Heart right ventricle (tissue), 16 donors: ENCODE data around the gene SFTPB. TPM values are rescaled to one million over a fixed set of nuclear protein-coding genes. Genes with fewer than 3 reads are reported as not detected.

ENCODE experiments used
- ATAC-seq, 8 donors: fragments of 200-7000 bp; cut with Tn5 transposase; one replicate each; pipeline ENCODE4 v1.9.1; 2020; ENCODE audit warnings: mild to moderate bottlenecking in 8 of 8, moderate library complexity in 8 of 8, moderate number of reproducible peaks in 1 of 8
- DNase-seq, 2 donors: peaks; one replicate each; pipeline ENCODE4 v3.0.0-alpha.2; 2020
- H3K27ac ChIP-seq, 10 donors: fragments of 200-600 bp; sonication (generic) in 2 of 10; one replicate each; pipeline versions ENCODE4 v1.5.0 to v1.8.0; 2020 to 2022; ENCODE audit warnings: mild to moderate bottlenecking in 3 of 10
- H3K27me3 ChIP-seq, 7 donors: fragments of 200-600 bp; one replicate each; pipeline ENCODE4 v1.8.0; 2021 to 2022; ENCODE audit warnings: mild to moderate bottlenecking in 2 of 7
- H3K36me3 ChIP-seq, 9 donors: fragments of 200-600 bp; sonication (generic) in 1 of 9; one replicate each; pipeline versions ENCODE4 v1.5.0 to v1.8.0; 2020 to 2022; ENCODE audit warnings: mild to moderate bottlenecking in 2 of 9
- H3K4me1 ChIP-seq, 9 donors: fragments of 200-600 bp; sonication (generic) in 1 of 9; one replicate each; pipeline versions ENCODE4 v1.5.0 to v1.8.0; 2020 to 2022; ENCODE audit warnings: mild to moderate bottlenecking in 4 of 9
- H3K4me3 ChIP-seq, 10 donors: fragments of 200-600 bp; sonication (generic) in 2 of 10; one replicate each; pipeline versions ENCODE4 v1.5.0 to v1.8.0; 2020 to 2022; ENCODE audit warnings: mild to moderate bottlenecking in 7 of 10, moderate library complexity in 2 of 10
- H3K9me3 ChIP-seq, 11 donors: fragments of 200-600 bp in 10 of 11; sonication (generic) in 2 of 11; one replicate each; pipeline versions ENCODE4 v1.5.0 to v1.8.0; 2013 to 2022; ENCODE audit warnings: mild to moderate bottlenecking in 2 of 11, control low read depth in 1 of 11, moderate library complexity in 1 of 11
- WGBS, 2 donors: extraction: QIAGEN DNeasy Blood & Tissue Kit; methylation state at CpG; one replicate each; pipeline ENCODE4 v1.1.7; 2013; ENCODE audit warnings: inconsistent platforms in 1 of 2; 5-methylcytosine and 5-hydroxymethylcytosine counted together
- intact Hi-C, 10 donors: fragments of 100-400 bp; cut with DNase I; formaldehyde crosslinking; loops; one replicate each; pipeline versions ENCODE4 v1.11.1 to v1.14.2; 2022
- polyA plus RNA-seq, 2 donors: library from polyadenylated mRNA; stranded (reverse); fragments of 200-250 nt; gene quantifications; one replicate each; pipeline ENCODE4 v1.2.3, GENCODE V29; 2013
- total RNA-seq, 10 donors: library from RNA; stranded (reverse); fragmentation: NEBNext Ultra II Directional in 3 of 10; extraction: Animal tissue kit (Norgen Biotek cat#: 25700) in 3 of 10; gene quantifications; one replicate each; pipeline versions ENCODE4 v1.2.1 to v1.2.4, GENCODE V29; 2021 to 2023
- TF ChIP-seq, protein P1 (sequence below), 9 donors: fragments of 200-600 bp; sonication (generic) in 2 of 9; IDR thresholded peaks; one replicate each; pipeline versions ENCODE4 v1.5.0 to v1.8.0; 2021 to 2022; ENCODE audit warnings: antibody characterized with exemption in 9 of 9, mild to moderate bottlenecking in 5 of 9, moderate library complexity in 1 of 9
- donor health status: Arrhythmogenic right ventricular cardiomyopathy.
- donor health status: ischemic (EF 13 %, LVEDD 7.1; RV severe dilation, severe dysfunction).
- donor health status: healthy with polysubstance abuse.
- donor health status: DM: no; HTN: yes; CAD: no.
- donor health status: DM: no; HTN: no; CAD: no.
- donor health status: ischemic (EF 25% LVEDD 6.9; RV normal size, moderate dysfunction).
- donor health status: ischemic (EF 25% LVEDD 5.7; RV mildly dilated, moderate dysfunction).
- donor health status: healthy.
- donor health status: DM: yes; HTN: yes; CAD: no.
- donor health status: Ischemic cardiomyopathy.
- donor health status: ischemic (EF 35%, LVEDD 5.7; RV mildly dilated, moderate dysfunction).
- donor health status: nonischemic (EF 11% LVEDD 7.7; RV severe dilation, severe dysfunction).
- donor health status: DM: yes; HTN: yes; CAD: no.
- donor health status: PGD.
- donor health status: ischemic (EF 29% LVEDD 5.4; RV normal size, mild dysfunction).
- donor health status: nonischemic (EF 23%, LVEDD 6.1; RV moderate dilation, normal function).

SFTPB gene
- total and polyA plus RNA-seq, 12 donors = 0.62 to 1.2 TPM; not detected in 10

DNA sequence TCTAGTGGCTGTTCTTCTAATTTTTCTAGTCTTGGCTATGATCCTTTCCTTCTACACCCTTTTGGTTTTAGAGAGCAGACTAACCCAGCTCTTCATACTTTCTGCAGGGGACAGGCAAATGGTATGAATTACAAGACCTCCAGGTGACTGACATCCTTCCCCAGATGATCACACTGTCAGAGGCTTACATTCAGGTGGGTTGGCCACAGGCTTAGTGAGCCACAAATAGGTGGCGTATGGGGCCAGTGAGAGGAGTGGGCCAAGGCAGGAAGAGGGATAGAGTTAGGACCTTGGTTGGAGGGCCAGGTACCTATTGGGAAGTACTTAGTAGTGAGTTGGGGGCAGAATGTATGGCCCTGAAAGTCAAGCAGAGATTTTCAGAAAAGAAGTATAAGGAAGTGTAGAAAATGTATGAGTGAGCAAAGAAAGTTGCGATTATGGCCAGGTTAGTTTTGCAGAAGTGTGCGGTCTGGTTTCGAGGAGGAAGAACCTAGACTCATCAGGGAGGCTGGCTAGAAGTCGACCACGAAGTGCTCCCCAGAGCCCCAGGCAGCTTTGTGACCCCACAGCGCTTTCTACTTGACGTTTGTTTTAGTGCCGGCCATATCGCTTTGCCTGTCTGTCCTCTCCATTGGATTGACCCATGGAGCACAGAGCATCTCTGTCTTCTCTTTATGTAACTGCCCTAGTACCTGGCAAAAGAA lies 20.0 kb downstream of the SFTPB start:
- peaks cover 0 to 100% (median 47%) of the 10 kb centered on the region in 9 donors for H3K36me3 ChIP-seq
- WGBS, 2 donors = 88 to 89% methylated on average over 10 of the region's 10 CpGs
- H3K27ac ChIP-seq = peak overlapping the region in 4 of 10 donors; percentile 6 to 56 (median 32)
- H3K27me3 ChIP-seq = no peaks in the 10 kb centered on the region
- intact Hi-C loops = loop anchor here in 6 of 10 donors (5.0 to 10.0 kb wide), 4 partner anchors 57 to 167 kb away; no protein-coding TSS in a partner anchor
- H3K4me3 ChIP-seq = no peak overlapping the region
- DNase-seq (no peak), ATAC-seq (peak in 2 of 8 donors; percentile 9 to 13)
- no peaks in the 10 kb centered on the region for H3K9me3 ChIP-seq
- TF ChIP-seq, protein P1, sequence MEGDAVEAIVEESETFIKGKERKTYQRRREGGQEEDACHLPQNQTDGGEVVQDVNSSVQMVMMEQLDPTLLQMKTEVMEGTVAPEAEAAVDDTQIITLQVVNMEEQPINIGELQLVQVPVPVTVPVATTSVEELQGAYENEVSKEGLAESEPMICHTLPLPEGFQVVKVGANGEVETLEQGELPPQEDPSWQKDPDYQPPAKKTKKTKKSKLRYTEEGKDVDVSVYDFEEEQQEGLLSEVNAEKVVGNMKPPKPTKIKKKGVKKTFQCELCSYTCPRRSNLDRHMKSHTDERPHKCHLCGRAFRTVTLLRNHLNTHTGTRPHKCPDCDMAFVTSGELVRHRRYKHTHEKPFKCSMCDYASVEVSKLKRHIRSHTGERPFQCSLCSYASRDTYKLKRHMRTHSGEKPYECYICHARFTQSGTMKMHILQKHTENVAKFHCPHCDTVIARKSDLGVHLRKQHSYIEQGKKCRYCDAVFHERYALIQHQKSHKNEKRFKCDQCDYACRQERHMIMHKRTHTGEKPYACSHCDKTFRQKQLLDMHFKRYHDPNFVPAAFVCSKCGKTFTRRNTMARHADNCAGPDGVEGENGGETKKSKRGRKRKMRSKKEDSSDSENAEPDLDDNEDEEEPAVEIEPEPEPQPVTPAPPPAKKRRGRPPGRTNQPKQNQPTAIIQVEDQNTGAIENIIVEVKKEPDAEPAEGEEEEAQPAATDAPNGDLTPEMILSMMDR (IDR thresholded peaks at IDR 0.05) = no peak
- H3K4me1 ChIP-seq = peaks cover 0 to 17% (median 12%) of the 10 kb centered on the region in 9 donors

DNA sequence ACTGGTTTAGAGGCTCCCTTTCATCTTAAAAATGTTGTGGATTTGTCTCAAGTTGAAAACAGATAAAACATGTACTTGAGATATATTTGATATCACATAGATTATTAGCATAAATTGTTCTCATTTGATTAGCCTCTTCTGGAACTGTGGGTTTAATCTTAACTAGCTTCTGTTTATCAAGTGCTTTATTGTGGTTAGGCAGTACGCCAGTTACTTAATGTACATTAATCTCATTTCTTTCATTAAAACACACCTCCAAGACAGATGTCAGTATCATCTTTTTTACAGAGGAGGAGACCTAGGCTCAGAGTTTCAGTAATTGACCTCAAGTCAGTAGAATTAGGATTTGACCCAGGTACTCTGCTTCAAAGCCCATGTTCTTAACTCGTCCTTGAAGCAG lies 21.8 kb downstream of the SFTPB start:
- ATAC-seq = no peak
- TF ChIP-seq, protein P1 (IDR thresholded peaks at IDR 0.05) = no peak
- H3K9me3 ChIP-seq = no peaks in the 10 kb centered on the region
- H3K27ac ChIP-seq = no peak overlapping the region
- WGBS, 2 donors = 95 to 97% methylated on average over 2 of the region's 2 CpGs
- intact Hi-C loops = loop anchor here in 6 of 10 donors (5.0 to 10.0 kb wide), 4 partner anchors 59 to 169 kb away; no protein-coding TSS in a partner anchor
- H3K27me3 ChIP-seq = no peaks in the 10 kb centered on the region
- peaks cover 0 to 17% (median 12%) of the 10 kb centered on the region in 9 donors for H3K4me1 ChIP-seq
- no peak overlapping the region for H3K4me3 ChIP-seq
- DNase-seq = no peak
- H3K36me3 ChIP-seq = peaks cover 3 to 100% (median 62%) of the 10 kb centered on the region in 9 donors

DNA sequence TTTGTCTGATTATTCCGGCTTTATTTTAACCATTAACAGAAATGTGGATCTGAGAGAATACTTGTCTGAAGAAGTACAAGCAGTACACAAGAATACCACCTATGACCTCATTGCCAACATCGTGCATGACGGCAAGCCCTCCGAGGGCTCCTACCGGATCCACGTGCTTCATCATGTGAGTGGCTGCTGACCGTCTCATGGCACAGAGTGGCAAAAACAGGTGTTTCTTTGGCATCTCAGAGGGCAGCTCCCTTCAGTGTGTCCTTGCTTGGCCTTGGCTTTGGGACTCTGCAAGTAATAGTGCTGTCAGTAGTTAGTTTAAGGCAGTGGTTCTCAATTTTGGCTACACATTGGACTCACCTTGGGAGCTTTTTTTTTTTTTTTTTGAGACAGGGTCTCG lies 23.1 kb downstream of the SFTPB start:
- intact Hi-C loops = loop anchor here in 6 of 10 donors (5.0 to 10.0 kb wide), 4 partner anchors 60 to 170 kb away; no protein-coding TSS in a partner anchor
- WGBS, 2 donors = 94 to 95% methylated on average over 8 of the region's 8 CpGs

DNA sequence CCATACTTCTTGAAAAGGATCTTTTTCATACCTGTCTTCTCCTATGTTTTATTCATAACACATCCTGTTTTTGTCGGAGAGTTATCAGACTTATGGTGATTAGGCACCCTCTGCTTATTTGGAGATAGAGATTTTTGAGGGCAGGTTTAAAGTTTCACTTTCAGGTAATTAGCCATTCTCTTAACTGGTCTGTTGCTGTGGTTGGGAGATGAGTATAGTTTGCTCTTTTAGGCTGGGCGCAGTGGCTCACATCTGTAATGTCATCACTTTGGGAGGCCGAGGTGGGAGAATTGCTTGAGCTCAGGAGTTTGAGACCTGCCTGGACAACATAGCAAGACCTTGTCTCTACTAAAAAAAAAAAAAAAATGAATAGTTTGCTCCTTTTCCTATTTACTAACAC lies 25.3 kb downstream of the SFTPB start:
- no peaks in the 10 kb centered on the region for H3K9me3 ChIP-seq
- ATAC-seq (no peak), DNase-seq (no peak)
- no peak overlapping the region for H3K27ac ChIP-seq
- H3K4me3 ChIP-seq = no peak overlapping the region
- intact Hi-C loops = loop anchor here in 2 of 10 donors (10.0 kb wide), 2 partner anchors 62 to 172 kb away; no protein-coding TSS in a partner anchor
- TF ChIP-seq, protein P1 (IDR thresholded peaks at IDR 0.05) = no peak
- peaks cover 0 to 1% (median 0%) of the 10 kb centered on the region in 9 donors for H3K4me1 ChIP-seq
- 78 to 90% methylated on average over 3 of the region's 3 CpGs for WGBS, 2 donors
- no peaks in the 10 kb centered on the region for H3K27me3 ChIP-seq
- peaks cover 3 to 100% (median 84%) of the 10 kb centered on the region in 9 donors for H3K36me3 ChIP-seq

More for the DNA sequence above, 23.1 kb downstream of the SFTPB start:
- Histone ChIP-seq H3K4me1 (peaks cover 0 to 17% (median 12%) of the 10 kb centered on the region in 9 donors), H3K27ac (no peak overlapping the region), H3K36me3 (peaks cover 3 to 100% (median 74%) of the 10 kb centered on the region in 9 donors), H3K27me3 (no peaks in the 10 kb centered on the region), H3K9me3 (no peaks in the 10 kb centered on the region), H3K4me3 (no peak overlapping the region)
- TF ChIP-seq, protein P1 (IDR thresholded peaks at IDR 0.05) = no peak
- ATAC-seq (no peak), DNase-seq (no peak)
